ENCODE measurements around the gene RPTOR.
"Not testable (repeated sequence)": the region's sequence is repeated elsewhere in the genome, so short reads cannot be mapped to it uniquely, and the experiment has no call there.

RPTOR gene

GRCh38 chr17:80725517-80725916 is 180.9 kb downstream of the RPTOR start:
- no peak for DNase-seq

- no peak for DNase-seq
These were observed 182.1 kb downstream of the RPTOR start for GRCh38 chr17:80726558-80727408.

GRCh38 chr17:80727409-80727755 is 182.7 kb downstream of the RPTOR start:
- DNase-seq = no peak

GRCh38 chr17:80729016-80729415 is 184.4 kb downstream of the RPTOR start:
- DNase-seq = no peak

GRCh38 chr17:80729761-80730160 is 185.1 kb downstream of the RPTOR start:
- no peak for DNase-seq

- DNase-seq = no peak
These were observed 186.1 kb downstream of the RPTOR start for GRCh38 chr17:80730739-80731138.

GRCh38 chr17:80731323-80731722 is 186.7 kb downstream of the RPTOR start:
- DNase-seq = no peak

- no peak for DNase-seq
These were observed 187.6 kb downstream of the RPTOR start for GRCh38 chr17:80732268-80732667.

- DNase-seq = no peak
These were observed 192.7 kb downstream of the RPTOR start for GRCh38 chr17:80737106-80738019.

- DNase-seq = no peak
These were observed 193.6 kb downstream of the RPTOR start for GRCh38 chr17:80738020-80738808.

GRCh38 chr17:80738987-80739730 is 194.5 kb downstream of the RPTOR start:
- DNase-seq = no peak

- DNase-seq = no peak
These were observed 195.5 kb downstream of the RPTOR start for GRCh38 chr17:80740141-80740540.

- no peak for DNase-seq
These were observed 197.5 kb downstream of the RPTOR start for GRCh38 chr17:80742091-80742490.

GRCh38 chr17:80742581-80743180 is 198.0 kb downstream of the RPTOR start:
- DNase-seq = peak; percentile 35

GRCh38 chr17:80743181-80743771 is 198.6 kb downstream of the RPTOR start:
- peak; percentile 35 for DNase-seq

GRCh38 chr17:80743973-80744372 is 199.3 kb downstream of the RPTOR start:
- not testable (repeated sequence) for DNase-seq

- DNase-seq = not testable (repeated sequence)
These were observed 200.1 kb downstream of the RPTOR start for GRCh38 chr17:80744725-80745124.

GRCh38 chr17:80745183-80745582 is 200.5 kb downstream of the RPTOR start:
- DNase-seq = no peak

- no peak for DNase-seq
These were observed 201.8 kb downstream of the RPTOR start for GRCh38 chr17:80746262-80746935.

- DNase-seq = no peak
These were observed 202.8 kb downstream of the RPTOR start for GRCh38 chr17:80747469-80747868.

GRCh38 chr17:80749611-80750010 is 205.0 kb downstream of the RPTOR start:
- no peak for DNase-seq
